GM18861 (cell line): Measurements from ENCODE around the gene ANO6.

Experiments
- ATAC-seq: cut with Tn5 transposase; IDR thresholded peaks from one replicate; pipeline ENCODE4 v1.9.1; 2021; ENCODE audit not compliant: unreplicated experiment

The ANO6 gene

GRCh38 chr12:45276154-45276755, 60.4 kb downstream of the ANO6 start:
- no peak for ATAC-seq

DNA sequence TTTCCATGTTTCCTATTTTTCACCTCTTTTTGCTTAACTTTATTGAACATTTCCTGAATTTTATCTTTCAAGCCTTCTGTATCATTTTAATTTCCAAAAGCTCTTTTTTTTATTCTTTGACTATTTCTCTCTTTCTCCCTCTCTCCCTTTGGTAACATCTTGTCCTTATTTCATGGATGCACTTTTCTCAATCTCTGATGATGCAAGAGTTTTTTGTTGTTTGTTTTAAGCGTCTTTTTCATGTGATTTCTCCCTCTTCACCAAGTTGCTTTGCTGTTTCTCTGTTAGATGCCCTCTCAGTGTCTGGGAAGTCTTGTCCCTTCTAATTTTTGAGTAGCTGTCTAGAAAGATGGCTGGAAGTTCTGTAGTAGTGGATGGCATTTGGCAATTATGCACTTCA, 62.6 kb downstream of the ANO6 start:
- no peak for ATAC-seq

- no peak for ATAC-seq
Measured at GRCh38 chr12:45279931-45280830, 64.3 kb downstream of the ANO6 start.

DNA sequence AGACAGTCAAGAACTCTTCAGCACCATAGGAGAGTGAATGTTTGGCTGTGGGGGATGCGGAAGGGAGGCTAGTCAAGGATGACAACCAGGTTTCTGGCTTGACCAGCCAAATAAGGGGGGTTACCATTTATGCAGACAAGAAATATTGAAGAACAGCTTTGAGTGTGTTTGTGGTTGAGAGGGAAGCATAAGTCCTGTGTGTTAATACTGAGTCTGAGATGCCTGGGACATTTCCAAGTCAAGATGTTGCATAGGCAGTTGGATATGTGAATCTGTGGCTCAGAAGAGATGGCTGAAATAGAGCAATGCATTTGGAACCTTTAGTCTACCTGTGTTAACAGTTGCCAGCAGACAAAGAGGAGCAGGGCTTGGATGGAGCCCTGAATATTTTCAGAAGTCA, 66.1 kb downstream of the ANO6 start:
- no peak for ATAC-seq

- ATAC-seq, result no peak
Measured at GRCh38 chr12:45282411-45282810, 66.5 kb downstream of the ANO6 start.

- no peak for ATAC-seq
Measured at GRCh38 chr12:45284096-45284901, 68.4 kb downstream of the ANO6 start.

GRCh38 chr12:45285717-45286116, 69.8 kb downstream of the ANO6 start:
- no peak for ATAC-seq

GRCh38 chr12:45286621-45287020, 70.7 kb downstream of the ANO6 start:
- ATAC-seq, result no peak

DNA sequence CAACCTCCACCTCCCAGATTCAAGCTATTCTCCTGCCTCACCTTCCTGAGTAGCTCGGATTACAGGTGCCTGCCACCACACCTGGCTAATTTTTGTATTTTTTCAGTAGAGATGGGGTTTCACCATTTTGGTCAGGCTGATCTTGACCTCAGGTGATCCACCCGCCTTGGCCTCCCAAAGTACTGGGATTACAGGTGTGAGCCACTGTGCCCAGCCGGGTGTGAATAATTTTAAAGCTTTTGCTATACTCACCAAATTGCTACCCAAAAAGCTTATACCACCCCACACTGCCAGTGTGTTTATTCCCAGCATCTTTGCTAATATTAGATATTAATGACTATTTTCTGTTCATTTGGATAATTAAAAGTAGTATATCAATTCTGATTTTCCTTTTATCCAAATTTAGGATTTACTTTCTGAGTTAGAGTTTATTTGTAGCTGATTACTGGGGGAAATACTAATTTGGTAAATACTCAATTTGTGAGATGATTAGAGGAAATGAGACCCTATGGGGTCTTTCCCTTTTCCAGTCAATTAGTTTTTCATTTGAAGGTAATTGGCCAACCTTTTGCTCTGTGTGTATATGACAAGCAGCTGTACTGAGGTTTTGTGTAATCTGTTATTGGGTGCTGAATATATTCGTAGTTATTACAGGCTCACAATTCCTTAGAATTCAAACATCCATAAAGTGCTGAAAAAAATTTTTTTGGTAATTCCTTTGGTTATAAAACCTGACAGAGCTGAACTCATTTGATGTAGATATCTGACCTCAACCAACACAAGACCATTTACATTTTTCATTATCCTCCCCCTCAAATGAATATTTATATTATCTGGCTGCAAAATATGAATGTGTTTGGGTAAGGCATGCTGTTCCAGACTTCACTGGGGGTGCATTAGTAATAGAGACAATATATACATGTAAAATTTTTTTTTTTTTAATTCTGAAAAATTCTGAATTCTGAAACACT, 73.6 kb downstream of the ANO6 start:
- no peak for ATAC-seq

DNA sequence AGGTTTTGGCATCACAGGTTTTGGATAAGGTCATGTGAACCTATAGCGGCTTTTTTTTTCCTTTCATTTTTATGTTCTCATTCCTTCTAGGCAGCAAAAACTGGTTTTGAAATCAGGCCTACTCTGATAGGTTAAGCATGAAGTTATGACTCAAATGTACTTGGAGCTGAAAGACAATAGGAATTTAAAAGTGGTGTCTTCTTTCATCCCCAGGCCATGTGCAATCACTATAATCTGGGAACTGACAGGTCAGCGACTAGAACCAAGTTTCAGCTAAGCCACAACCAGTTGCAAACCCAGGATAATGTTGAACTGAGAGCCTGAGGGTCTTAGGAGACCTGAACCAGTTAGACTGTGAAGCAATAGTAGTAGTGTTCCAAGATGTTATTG, 74.3 kb downstream of the ANO6 start:
- no peak for ATAC-seq

GRCh38 chr12:45291518-45291917, 75.6 kb downstream of the ANO6 start:
- no peak for ATAC-seq

DNA sequence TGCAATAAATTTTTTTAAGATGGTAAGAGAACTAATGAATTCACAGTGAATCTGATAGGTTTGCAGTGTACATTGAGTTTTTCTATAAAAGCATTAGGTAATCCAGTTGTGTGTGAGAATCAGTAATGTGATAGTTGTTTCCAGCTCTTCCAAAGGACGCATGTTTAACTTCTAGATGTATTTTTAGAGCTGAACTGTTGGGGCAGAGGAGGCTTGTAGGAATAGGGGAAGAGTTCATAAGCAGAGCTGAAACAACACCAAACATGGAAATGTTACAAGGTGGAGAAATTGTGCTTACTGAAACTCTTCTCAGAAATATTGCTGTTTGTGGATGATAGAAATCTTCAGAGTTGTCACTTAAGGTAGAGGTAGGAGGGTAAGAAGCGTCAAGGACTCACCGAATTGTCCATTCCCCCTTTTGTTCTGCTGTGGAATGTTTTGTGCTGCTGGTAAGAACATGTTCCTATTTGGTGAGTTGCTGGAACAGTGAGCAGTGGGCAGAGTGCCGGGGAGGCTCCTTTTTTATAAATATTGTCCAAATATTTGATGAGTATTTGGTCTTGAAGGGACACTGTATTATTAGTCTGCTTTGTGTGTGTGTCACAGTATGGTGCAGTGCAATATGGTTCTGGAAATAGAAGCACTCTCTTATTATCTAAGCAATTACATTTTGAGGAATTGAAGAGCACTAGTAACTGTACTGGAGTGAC, 76.7 kb downstream of the ANO6 start:
- no peak for ATAC-seq

GRCh38 chr12:45294906-45295305, 79.0 kb downstream of the ANO6 start:
- ATAC-seq, result no peak

DNA sequence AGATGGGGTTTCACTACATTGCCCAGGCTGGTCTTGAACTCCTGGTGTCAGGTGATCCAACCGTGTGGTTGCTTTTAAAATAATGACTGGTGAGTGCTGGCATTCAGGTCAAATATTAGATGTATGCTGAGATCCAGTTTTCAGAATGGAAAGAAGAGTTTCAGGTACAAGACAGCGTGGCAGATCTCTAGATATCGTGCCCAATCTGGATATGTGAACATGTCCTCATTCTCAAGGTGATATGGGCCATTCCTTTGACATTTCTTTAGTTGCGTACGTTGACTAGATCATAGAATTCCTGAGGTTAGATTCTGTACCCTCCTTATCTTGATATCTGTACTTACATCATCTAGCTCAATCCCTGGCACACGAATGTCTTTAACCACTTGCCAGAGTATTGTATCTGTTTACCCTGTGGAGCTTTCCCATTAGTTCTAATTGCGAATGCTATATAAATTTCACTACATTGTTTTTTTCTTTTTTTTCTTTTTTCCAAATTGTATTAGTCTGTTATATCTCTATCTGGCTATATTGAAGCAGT, 80.2 kb downstream of the ANO6 start:
- ATAC-seq, result no peak

DNA sequence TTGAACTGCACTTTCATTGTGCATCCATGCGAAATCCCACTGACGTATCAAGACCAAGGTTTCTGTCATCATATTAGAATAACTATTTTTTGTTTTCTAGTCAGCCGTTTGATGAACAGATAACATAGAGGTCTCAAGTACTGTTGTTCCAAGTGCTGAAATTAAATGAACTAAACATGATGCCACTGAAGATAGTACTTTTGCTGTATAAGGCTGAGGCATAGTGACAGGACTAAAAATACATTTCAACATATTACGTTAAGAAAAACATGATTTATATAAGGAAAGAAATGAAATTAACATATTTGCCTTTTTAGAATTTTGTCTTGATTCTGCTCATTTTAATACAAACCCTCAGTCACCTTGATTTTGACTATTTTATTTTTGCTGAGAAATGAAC, 82.2 kb downstream of the ANO6 start:
- ATAC-seq, result no peak

- no peak for ATAC-seq
Measured at GRCh38 chr12:45298721-45299692, 83.1 kb downstream of the ANO6 start.

DNA sequence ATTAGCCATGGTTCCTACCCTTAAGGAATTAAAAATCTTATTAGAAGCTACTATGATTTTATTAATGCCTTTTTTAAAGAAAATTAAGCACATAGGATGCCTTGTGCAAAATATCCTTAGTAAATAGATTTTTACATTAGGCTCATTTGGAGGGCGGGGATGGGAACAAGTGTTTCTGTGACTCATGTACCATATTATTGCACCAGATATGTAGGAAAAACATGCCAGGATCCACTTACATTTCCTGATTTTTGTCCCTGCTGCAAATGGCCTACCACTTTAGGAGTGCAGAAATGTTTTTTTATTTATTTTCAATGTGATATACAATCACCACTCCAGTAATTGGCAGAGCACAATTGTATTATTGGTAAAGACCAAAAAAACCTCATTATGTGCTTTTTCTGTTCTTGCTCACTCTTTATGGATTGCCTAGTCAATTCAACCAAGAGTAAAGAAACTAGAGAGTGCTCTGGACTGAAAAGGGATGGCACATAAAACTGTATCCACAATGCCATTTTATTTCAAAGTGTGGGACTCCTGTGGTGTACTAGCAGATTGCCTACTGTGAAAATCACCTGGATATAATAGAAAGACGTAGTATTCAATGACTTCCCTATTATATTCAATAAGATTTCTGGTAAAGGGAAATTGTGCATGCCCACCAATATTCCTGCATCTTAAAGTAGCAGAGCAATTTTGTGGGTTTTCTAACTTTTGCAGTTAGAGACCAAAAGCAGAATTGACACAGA, 86.9 kb downstream of the ANO6 start:
- no peak for ATAC-seq

- no peak for ATAC-seq
Measured at GRCh38 chr12:45303945-45304344, 88.0 kb downstream of the ANO6 start.
